ENCODE data around the gene UBE2Q2.

DNA sequence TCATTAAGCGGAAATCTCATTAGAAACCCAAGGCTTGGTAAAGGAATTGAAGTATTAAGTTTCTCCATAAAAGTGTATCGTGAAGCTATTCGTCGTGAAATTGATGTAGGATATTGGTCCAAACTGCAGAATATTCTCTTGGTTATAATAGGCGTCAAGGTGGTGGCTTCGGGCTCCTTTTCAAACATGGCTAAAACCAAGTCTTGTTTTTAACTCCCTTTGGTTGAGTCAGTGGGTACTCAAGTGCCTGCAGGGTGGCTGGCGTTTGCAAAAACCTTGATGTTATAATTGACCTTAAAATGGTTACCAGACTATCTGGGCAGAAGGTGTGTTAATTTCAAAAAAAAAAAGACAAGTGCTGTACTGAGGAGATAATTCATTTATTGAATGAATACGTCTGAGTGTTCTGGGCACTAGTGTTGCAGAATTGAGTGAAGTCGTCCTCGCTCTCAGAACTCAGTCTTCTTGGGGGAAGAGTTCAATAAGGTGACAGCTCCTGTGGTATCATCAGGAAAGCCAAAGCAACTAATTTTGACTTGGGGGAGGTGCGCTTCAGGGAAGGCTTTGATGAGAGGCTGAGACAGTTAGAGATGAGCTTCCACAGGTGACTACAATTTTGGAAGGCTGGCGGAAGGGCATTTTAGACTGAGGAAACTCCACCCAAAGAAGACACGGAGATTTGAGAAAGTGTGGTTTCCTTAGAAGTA is 1.5 kb downstream of the UBE2Q2 start:
- TF ChIP-seq, protein P1, sequence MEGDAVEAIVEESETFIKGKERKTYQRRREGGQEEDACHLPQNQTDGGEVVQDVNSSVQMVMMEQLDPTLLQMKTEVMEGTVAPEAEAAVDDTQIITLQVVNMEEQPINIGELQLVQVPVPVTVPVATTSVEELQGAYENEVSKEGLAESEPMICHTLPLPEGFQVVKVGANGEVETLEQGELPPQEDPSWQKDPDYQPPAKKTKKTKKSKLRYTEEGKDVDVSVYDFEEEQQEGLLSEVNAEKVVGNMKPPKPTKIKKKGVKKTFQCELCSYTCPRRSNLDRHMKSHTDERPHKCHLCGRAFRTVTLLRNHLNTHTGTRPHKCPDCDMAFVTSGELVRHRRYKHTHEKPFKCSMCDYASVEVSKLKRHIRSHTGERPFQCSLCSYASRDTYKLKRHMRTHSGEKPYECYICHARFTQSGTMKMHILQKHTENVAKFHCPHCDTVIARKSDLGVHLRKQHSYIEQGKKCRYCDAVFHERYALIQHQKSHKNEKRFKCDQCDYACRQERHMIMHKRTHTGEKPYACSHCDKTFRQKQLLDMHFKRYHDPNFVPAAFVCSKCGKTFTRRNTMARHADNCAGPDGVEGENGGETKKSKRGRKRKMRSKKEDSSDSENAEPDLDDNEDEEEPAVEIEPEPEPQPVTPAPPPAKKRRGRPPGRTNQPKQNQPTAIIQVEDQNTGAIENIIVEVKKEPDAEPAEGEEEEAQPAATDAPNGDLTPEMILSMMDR (IDR thresholded peaks at IDR 0.05) = no peak
- no peak for TF ChIP-seq EP300 (IDR thresholded peaks at IDR 0.05)
- TF ChIP-seq FOXS1 (CRISPR knock-in tag; IDR thresholded peaks at IDR 0.05) = no peak
- TF ChIP-seq MAZ (IDR thresholded peaks at IDR 0.05; ENCODE audit: borderline replicate concordance, low read depth, low read length) = no peak
- no peak for TF ChIP-seq JUN (IDR thresholded peaks at IDR 0.05)
- TF ChIP-seq, protein P2, sequence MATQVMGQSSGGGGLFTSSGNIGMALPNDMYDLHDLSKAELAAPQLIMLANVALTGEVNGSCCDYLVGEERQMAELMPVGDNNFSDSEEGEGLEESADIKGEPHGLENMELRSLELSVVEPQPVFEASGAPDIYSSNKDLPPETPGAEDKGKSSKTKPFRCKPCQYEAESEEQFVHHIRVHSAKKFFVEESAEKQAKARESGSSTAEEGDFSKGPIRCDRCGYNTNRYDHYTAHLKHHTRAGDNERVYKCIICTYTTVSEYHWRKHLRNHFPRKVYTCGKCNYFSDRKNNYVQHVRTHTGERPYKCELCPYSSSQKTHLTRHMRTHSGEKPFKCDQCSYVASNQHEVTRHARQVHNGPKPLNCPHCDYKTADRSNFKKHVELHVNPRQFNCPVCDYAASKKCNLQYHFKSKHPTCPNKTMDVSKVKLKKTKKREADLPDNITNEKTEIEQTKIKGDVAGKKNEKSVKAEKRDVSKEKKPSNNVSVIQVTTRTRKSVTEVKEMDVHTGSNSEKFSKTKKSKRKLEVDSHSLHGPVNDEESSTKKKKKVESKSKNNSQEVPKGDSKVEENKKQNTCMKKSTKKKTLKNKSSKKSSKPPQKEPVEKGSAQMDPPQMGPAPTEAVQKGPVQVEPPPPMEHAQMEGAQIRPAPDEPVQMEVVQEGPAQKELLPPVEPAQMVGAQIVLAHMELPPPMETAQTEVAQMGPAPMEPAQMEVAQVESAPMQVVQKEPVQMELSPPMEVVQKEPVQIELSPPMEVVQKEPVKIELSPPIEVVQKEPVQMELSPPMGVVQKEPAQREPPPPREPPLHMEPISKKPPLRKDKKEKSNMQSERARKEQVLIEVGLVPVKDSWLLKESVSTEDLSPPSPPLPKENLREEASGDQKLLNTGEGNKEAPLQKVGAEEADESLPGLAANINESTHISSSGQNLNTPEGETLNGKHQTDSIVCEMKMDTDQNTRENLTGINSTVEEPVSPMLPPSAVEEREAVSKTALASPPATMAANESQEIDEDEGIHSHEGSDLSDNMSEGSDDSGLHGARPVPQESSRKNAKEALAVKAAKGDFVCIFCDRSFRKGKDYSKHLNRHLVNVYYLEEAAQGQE (IDR thresholded peaks at IDR 0.05) = no peak

Data from A549 (cell line).